Transverse colon (tissue), 4 donors: ENCODE data around the gene TPK1. TPM values are rescaled to one million over a fixed set of nuclear protein-coding genes. Genes with fewer than 3 reads are reported as not detected.
"Not testable (repeated sequence)": the region's sequence is repeated elsewhere in the genome, so short reads cannot be mapped to it uniquely, and the experiment has no call there.

Experiments used
- DNase-seq: peaks from one replicate; pipeline ENCODE4 v3.0.0-alpha.2; 2019
- H3K27ac ChIP-seq, 4 donors: fragments of 200-600 bp; sonication (generic); 2 replicates each; pipeline ENCODE4 v1.5.1; 2016 to 2018; ENCODE audit warnings: inconsistent platforms in 4 of 4
- H3K27me3 ChIP-seq: fragments of 200-600 bp; sonication (generic); 2 replicates; pipeline ENCODE4 v1.5.1; 2017; ENCODE audit warnings: inconsistent platforms
- H3K36me3 ChIP-seq, 4 donors: fragments of 200-600 bp; sonication (generic); 2 replicates each; pipeline ENCODE4 v1.5.1; 2017 to 2019; ENCODE audit warnings: inconsistent platforms in 4 of 4
- H3K4me1 ChIP-seq, 4 donors: fragments of 200-600 bp; sonication (generic); 2 replicates each; pipeline ENCODE4 v1.5.1; 2017 to 2020; ENCODE audit warnings: inconsistent platforms in 4 of 4
- H3K4me3 ChIP-seq, 4 donors: fragments of 200-600 bp; sonication (generic); 1 replicate in 1 of 4; 2 replicates in 3 of 4; pipeline versions ENCODE4 v1.5.1 to v1.6.1; 2017 to 2019; ENCODE audit warnings: inconsistent platforms in 4 of 4
- H3K9me3 ChIP-seq, 2 donors: fragments of 200-600 bp; sonication (generic); 2 replicates each; pipeline ENCODE4 v1.5.1; 2017 to 2019; ENCODE audit warnings: inconsistent platforms in 2 of 2
- CTCF ChIP-seq, 5 experiments: fragments of 200-600 bp in 3 of 5; fragments of 450-650 bp in 2 of 5; sonication (generic) in 3 of 5; IDR thresholded peaks; 1 replicate in 2 of 5; 2 replicates in 3 of 5; pipeline ENCODE4 v1.5.1; 2016 to 2017; ENCODE audit warnings: antibody characterized with exemption in 5 of 5, inconsistent platforms in 3 of 5, mild to moderate bottlenecking in 2 of 5, moderate library complexity in 1 of 5
- EP300 ChIP-seq: sonication (generic); formaldehyde crosslinking; IDR thresholded peaks from one replicate; pipeline ENCODE4 v1.6.1; 2017; ENCODE audit warnings: antibody characterized with exemption, low read depth
- POLR2A ChIP-seq: fragments of 450-650 bp; IDR thresholded peaks from one replicate; pipeline ENCODE4 v1.6.1; 2016; ENCODE audit warnings: antibody characterized with exemption, mild to moderate bottlenecking, moderate library complexity
- POLR2AphosphoS5 ChIP-seq, 3 donors: sonication (generic); formaldehyde crosslinking; IDR thresholded peaks; one replicate each; pipeline ENCODE4 v1.6.1; 2016; ENCODE audit warnings: antibody characterized with exemption in 3 of 3
- WGBS, 2 donors: methylation state at CpG; one replicate each; pipeline ENCODE4 v1.1.5; 2018; ENCODE audit warnings: low coverage in 1 of 2; 5-methylcytosine and 5-hydroxymethylcytosine counted together
- in situ Hi-C, 4 donors: fragments of 200-750 bp; cut with MboI; loops; one replicate each; pipeline versions ENCODE4 v1.15.0 to v1.15.1; 2017; ENCODE audit warnings: low sequenced_read_pairs in 3 of 4, low pct_ligation_motif_present in 1 of 4, low pct_unique_long_range_greater_than_20kb in 1 of 4
- intact Hi-C: fragments of 100-400 bp; cut with DNase I; formaldehyde crosslinking; loops from one replicate; pipeline ENCODE4 v1.15.1; 2023; ENCODE audit warnings: low total_unique reads
- total RNA-seq, 4 donors: library from RNA; depleted of rRNA; stranded (reverse); fragments of >200 nt; gene quantifications; one replicate each; pipeline ENCODE4 v1.1.0, GENCODE V29; 2016

Gene TPK1
- total RNA-seq, 4 donors from 2014 or later: 1.4 to 17.3 (median 14.6) TPM

- Histone ChIP-seq H3K9me3 (no peaks in the 10 kb centered on the region), H3K27ac (no peak overlapping the region), H3K36me3 (no peaks in the 10 kb centered on the region), H3K27me3 (no peaks in the 10 kb centered on the region), H3K4me3 (no peak overlapping the region), H3K4me1 (peaks cover 0 to 7% (median 0%) of the 10 kb centered on the region in 4 donors)
- intact Hi-C loops (no loop called here), in situ Hi-C loops (no loop called here)
- 89 to 90% methylated on average over 1 of the region's 1 CpG for WGBS, 2 donors
- TF ChIP-seq EP300 (no peak), POLR2A (no peak), POLR2AphosphoS5 (IDR thresholded peaks at IDR 0.05) (no peak), CTCF (IDR thresholded peaks at IDR 0.05) (no peak)
- no peak for DNase-seq
Observed at GRCh38 chr7:144814299-144814698, 21.6 kb downstream of the TPK1 start.

GRCh38 chr7:144812379-144813283, 23.2 kb downstream of the TPK1 start:
- H3K4me1 ChIP-seq: peaks cover 0 to 7% (median 0%) of the 10 kb centered on the region in 4 donors
- TF ChIP-seq EP300 (no peak), CTCF (IDR thresholded peaks at IDR 0.05) (no peak), POLR2A (no peak), POLR2AphosphoS5 (IDR thresholded peaks at IDR 0.05) (no peak)
- no peak for DNase-seq
- H3K27me3 ChIP-seq: no peaks in the 10 kb centered on the region
- in situ Hi-C loops (no loop called here), intact Hi-C loops (no loop called here)
- H3K9me3 ChIP-seq: no peaks in the 10 kb centered on the region
- H3K27ac ChIP-seq: peak overlapping the region in 1 of 4 donors; percentile 24
- H3K36me3 ChIP-seq: no peaks in the 10 kb centered on the region
- 61 to 67% methylated on average over 4 to 5 of the region's 5 CpGs for WGBS, 2 donors
- H3K4me3 ChIP-seq: no peak overlapping the region

- in situ Hi-C loops (no loop called here), intact Hi-C loops (no loop called here)
- TF ChIP-seq POLR2AphosphoS5 (IDR thresholded peaks at IDR 0.05): no peak
- TF ChIP-seq EP300: no peak
- TF ChIP-seq POLR2A: no peak
- TF ChIP-seq CTCF (IDR thresholded peaks at IDR 0.05): no peak
- no peaks in the 10 kb centered on the region for H3K4me1 ChIP-seq
- no peaks in the 10 kb centered on the region for H3K9me3 ChIP-seq
- no peaks in the 10 kb centered on the region for H3K27me3 ChIP-seq
- no peak overlapping the region for H3K4me3 ChIP-seq
- H3K27ac ChIP-seq: no peak overlapping the region
- H3K36me3 ChIP-seq: no peaks in the 10 kb centered on the region
- no peak for DNase-seq
- WGBS, 2 donors: 91 to 94% methylated on average over 5 of the region's 5 CpGs
Observed at GRCh38 chr7:144805627-144806239, 30.1 kb downstream of the TPK1 start.

- H3K9me3 ChIP-seq, H3K27ac ChIP-seq, H3K4me1 ChIP-seq, H3K36me3 ChIP-seq, in situ Hi-C loops, H3K27me3 ChIP-seq, H3K4me3 ChIP-seq, DNase-seq, intact Hi-C loops: not testable (repeated sequence)
- WGBS, 2 donors: 85 to 88% methylated on average over 3 to 4 of the region's 4 CpGs
Observed at GRCh38 chr7:144800678-144801436, 35.0 kb downstream of the TPK1 start.
